Central memory CD4-positive, alpha-beta T cell (primary cell): Measurements from ENCODE around the gene RPS26.
A peak's percentile ranks its signal among the peaks of the same experiment; 100 is the strongest.
"Not testable (repeated sequence)": the region's sequence is repeated elsewhere in the genome, so short reads cannot be mapped to it uniquely, and the experiment has no call there.

Experiments
- DNase-seq: peaks from one replicate; pipeline ENCODE4 v3.0.0; 2022

Gene RPS26

DNA sequence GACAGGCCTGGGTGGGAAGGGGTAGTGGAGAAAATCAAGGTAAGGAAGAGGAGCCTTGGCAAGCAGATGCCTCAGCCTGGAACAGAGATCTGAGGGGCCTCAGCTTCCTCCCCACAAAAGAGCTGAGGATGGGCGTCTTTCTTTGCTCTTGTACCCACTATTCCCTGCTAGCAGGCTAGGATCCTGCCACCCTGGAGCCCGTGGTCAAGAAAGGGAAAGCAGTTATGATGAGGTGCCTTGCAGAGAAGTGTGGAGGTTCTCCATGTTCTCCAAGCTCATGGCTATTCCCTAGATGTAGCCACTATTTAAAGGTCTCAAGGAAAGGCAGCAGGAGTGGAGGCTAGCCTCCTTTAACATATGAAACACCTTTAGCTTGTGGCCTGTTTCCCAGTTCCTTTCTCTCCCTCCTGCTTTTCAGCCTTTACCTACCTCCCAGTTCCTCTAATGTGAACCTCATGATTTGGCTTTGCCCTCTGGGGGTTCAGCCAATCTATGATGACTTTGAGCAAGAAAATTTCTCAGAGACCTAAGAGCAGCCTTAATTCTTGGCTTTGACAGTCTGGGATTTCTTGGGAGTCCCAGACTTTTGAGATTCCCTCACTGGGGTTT is 19.7 kb upstream of the RPS26 start:
- no peak for DNase-seq

DNA sequence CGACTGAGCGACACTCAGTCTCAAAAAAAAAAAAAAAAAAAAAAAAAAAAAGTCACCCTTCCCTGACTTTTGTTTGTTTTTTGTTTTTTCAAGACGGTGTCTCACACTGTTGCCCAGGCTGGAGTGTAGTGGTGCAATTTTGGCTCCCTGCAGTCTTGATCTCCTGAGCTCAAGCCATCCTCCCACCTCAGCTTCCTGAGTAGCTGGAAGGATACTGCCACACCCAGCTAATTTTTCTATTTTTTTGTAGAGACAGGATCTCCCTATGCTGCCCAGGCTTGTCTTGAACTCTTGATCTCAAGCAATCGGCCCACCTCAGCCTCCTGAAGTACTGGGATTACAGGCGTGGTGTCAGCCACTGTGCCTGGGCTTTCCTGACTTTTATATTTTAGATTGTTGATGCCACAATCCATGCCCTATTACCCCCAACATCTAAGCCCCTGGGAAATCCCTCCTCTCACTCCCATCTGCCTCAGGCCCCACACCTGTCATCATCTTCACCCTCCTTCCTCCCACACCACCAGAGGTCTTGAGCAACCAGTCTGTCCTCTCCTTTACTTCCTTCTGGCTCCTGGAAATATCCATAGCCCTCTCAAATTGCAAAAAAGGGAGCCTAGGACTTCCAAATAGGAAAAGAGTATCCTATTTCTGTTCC is 13.1 kb upstream of the RPS26 start:
- DNase-seq, result no peak

GRCh38 chr12:56029166-56029519 is 12.6 kb upstream of the RPS26 start:
- no peak for DNase-seq

- peak; percentile 32 for DNase-seq
Observed at GRCh38 chr12:56029666-56030293, 11.9 kb upstream of the RPS26 start.

- DNase-seq, result no peak
Observed at GRCh38 chr12:56031987-56032386, 9.7 kb upstream of the RPS26 start.

DNA sequence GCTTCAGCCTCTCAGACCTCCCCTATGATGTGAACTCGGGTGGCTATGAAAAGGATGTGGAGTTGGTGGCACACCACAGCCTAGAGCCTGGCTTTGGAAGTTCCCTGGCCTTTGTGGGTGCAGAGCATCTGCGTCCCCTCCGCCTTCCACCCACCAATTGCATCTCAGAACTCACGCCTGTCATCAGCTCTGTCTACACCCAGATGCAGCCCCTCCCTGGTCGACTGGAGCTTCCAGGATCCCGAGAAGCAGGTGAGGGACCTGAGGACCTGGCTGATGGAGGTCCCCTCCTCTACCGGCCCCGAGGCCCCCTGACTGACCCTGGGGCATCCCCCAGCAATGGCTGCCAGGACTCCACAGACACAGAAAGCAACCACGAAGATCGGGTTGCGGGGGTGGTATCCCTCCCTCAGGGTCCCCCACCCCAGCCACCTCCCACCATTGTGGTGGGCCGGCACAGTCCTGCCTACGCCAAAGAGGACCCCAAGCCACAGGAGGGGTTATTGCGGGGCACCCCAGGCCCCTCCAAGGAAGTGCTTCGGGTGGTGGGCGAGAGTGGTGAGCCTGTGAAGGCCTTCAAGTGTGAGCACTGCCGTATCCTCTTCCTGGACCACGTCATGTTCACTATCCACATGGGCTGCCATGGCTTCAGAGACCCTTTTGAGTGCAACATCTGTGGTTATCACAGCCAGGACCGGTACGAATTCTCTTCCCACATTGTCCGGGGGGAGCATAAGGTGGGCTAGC is 7.0 kb upstream of the RPS26 start:
- DNase-seq, result no peak

DNA sequence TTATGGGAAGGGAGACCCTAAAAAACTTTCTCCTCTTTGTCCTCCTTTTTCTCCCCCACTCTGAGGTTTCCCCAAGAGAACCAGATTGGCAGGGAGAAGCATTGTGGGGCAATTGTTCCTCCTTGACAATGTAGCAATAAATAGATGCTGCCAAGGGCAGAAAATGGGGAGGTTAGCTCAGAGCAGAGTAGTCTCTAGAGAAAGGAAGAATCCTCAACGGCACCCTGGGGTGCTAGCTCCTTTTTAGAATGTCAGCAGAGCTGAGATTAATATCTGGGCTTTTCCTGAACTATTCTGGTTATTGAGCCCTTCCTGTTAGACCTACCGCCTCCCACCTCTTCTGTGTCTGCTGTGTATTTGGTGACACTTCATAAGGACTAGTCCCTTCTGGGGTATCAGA is 4.6 kb upstream of the RPS26 start:
- DNase-seq, result no peak

GRCh38 chr12:56038022-56038655 is 3.6 kb upstream of the RPS26 start:
- no peak for DNase-seq

GRCh38 chr12:56040151-56040550 is 1.6 kb upstream of the RPS26 start:
- DNase-seq, result no peak

DNA sequence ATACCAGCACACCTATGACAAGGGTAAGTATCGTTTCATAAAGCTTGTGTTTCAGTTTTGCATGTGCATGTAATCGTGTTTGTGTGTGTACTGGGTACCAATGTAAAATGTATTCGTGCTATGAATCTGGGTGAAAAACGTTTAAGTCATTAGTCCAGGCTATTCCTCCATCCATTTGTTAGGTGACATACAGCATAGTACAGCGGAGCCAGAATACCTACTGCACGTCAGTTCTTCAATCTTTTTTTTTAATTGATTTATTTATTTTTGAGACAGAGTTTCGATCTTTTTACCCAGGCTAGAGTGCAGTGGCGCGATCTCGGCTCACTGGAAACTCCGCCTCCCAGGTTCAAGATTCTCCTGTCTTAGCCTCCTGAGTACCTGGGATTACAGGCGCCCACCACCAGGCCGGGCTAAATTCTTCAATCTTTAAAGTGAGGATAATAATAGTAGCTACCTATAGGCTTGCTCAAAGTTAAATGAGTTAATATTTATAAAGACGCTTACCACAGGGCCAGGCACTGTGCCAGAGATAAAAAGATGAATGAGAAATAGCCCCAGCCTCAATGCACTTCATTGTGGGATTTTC is 661 bp upstream of the RPS26 start:
- no peak for DNase-seq

- not testable (repeated sequence) for DNase-seq
Observed at GRCh38 chr12:56042430-56042813, 704 bp downstream of the RPS26 start.

GRCh38 chr12:56042843-56043242 is 1.1 kb downstream of the RPS26 start:
- no peak for DNase-seq

GRCh38 chr12:56046027-56046780 is 4.5 kb downstream of the RPS26 start:
- DNase-seq, result no peak

DNA sequence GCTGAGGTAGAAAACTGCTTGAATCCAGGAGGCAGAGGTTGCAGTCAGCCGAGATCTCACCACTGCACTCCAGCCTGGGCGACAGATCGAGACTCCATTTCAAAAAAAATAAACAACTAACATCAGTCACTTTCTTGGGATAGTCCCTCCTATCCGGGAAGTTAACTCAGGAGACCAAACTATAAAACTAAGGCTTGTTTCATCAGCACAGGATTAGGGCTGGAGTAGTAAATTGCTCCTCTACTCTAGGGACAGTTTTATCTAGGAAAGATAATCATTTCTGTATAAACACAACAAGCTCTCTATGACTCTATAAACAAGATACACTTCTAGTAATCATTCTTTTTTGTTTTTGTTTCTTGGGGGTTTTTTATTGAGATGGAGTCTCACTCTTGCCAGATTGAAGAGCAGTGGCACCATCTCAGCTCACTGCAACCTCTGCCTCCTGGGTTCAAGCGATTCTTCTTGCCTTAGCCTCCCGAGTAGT is 11.7 kb downstream of the RPS26 start:
- DNase-seq, result no peak

GRCh38 chr12:56059964-56060363 is 18.2 kb downstream of the RPS26 start:
- not testable (repeated sequence) for DNase-seq

GRCh38 chr12:56061982-56062381 is 20.3 kb downstream of the RPS26 start:
- DNase-seq, result no peak

DNA sequence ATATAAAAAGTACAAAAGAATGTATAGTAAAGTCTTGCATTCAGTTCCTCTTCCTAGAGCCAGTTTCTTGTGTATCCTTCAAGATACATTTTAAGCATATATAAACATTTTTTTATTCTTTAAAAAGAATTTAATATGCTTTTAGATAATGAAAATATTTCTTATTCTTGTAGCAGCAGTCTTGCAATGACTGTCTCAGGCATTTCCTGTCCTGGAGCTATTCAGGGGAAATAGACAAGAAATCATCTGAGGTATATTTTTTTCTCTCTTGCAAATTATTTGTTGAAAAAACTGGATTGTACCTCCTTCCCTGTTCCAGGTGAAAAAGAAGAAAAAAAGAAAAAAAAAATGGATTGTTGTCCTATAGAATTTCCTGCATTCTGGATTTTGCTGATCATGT is 21.3 kb downstream of the RPS26 start:
- DNase-seq, result no peak

- DNase-seq, result no peak
Observed at GRCh38 chr12:56071648-56072047, 29.9 kb downstream of the RPS26 start.

DNA sequence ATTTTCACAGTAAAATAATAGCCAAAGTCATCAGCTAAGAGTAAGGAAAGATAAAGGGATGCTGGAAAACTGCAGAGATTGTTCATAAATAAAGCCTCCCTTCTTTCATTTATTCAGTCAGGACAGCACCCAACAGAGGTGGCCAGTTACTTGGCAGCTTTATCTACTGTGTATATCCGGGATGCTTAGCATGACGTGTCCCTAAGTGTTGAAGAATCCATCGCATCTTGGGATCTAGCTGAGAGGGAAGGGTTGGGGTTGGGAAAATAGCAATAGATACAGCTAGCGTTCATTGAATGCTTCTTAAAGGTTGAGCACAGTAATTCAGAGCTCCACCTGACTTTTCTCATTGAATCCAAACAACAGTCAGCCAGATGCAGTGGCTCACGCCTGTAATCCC is 32.7 kb downstream of the RPS26 start:
- DNase-seq, result no peak

- DNase-seq, result not testable (repeated sequence)
Observed at GRCh38 chr12:56077966-56078365, 36.2 kb downstream of the RPS26 start.

GRCh38 chr12:56078427-56078826 is 36.7 kb downstream of the RPS26 start:
- no peak for DNase-seq
